IMR-90 (cell line): ENCODE results near the gene CASZ1. TPM values are rescaled to one million over a fixed set of nuclear protein-coding genes. Genes with fewer than 3 reads are reported as not detected.

Source experiments
- ATAC-seq: fragments of 200-7000 bp; cut with Tn5 transposase; 2 replicates; pipeline ENCODE4 v1.9.1; 2020; ENCODE audit warnings: low read depth, mild to moderate bottlenecking, moderate library complexity
- BruUV-seq: library from RNA; stranded (reverse); fragments of 400-500 nt; replicated peaks from 2 replicates; lab custom pipeline; 2021; lab: Mats Ljungman, UMichigan
- CTCF ChIA-PET: fragments of 300-600 bp; formaldehyde crosslinking; extraction: SDS; loops from one replicate; lab custom pipeline; 2021; ENCODE audit warnings: antibody characterized with exemption; lab: Yijun Ruan, JAX
- POLR2A ChIA-PET: fragments of 300-600 bp; sonication (Branson Sonifier 250); formaldehyde crosslinking; loops from one replicate; lab custom pipeline; 2022; ENCODE audit warnings: antibody characterized with exemption; ENCODE audit not compliant: unreplicated experiment; lab: Charles Lee
- DNase-seq: peaks from one replicate; pipeline ENCODE4 v3.0.0; 2013
- H2AFZ ChIP-seq: replicated peaks from 2 replicates; pipeline ENCODE3; 2013; ENCODE audit warnings: low read length, mild to moderate bottlenecking; ENCODE audit not compliant: poor library complexity
- H2AK5ac ChIP-seq: 2 replicates; pipeline ENCODE4 v1.6.1; 2013; ENCODE audit warnings: low read depth, low read length, inconsistent platforms
- H2AK9ac ChIP-seq: replicated peaks from 2 replicates; pipeline ENCODE3; 2013; ENCODE audit warnings: mild to moderate bottlenecking, low read depth, low read length, moderate library complexity; ENCODE audit not compliant: poor library complexity
- H2BK120ac ChIP-seq: 2 replicates; pipeline ENCODE4 v1.6.1; 2013; ENCODE audit warnings: low read depth, low read length, inconsistent platforms
- H2BK15ac ChIP-seq: 3 replicates; pipeline ENCODE4 v1.6.1; 2013; ENCODE audit warnings: low read depth, low read length, inconsistent platforms
- H2BK20ac ChIP-seq: 2 replicates; pipeline ENCODE4 v1.6.1; 2013; ENCODE audit warnings: low read depth, mild to moderate bottlenecking, inconsistent platforms, low read length, moderate library complexity
- H2BK5ac ChIP-seq: 2 replicates; pipeline ENCODE4 v1.6.1; 2013; ENCODE audit warnings: mild to moderate bottlenecking, low read depth, low read length, inconsistent platforms; ENCODE audit not compliant: poor library complexity, severe bottlenecking
- H3K14ac ChIP-seq: replicated peaks from 2 replicates; pipeline ENCODE4 v1.6.1; 2013; ENCODE audit warnings: low read depth, low read length, inconsistent platforms
- H3K18ac ChIP-seq: 2 replicates; pipeline ENCODE4 v1.6.1; 2013; ENCODE audit warnings: low read depth, low read length, control low read depth
- H3K23ac ChIP-seq: 2 replicates; pipeline ENCODE4 v1.6.1; 2013; ENCODE audit warnings: low read depth, low read length, inconsistent platforms
- H3K27ac ChIP-seq: 2 replicates; pipeline ENCODE4 v1.5.1; 2013; ENCODE audit warnings: mild to moderate bottlenecking, control low read depth, low read length; ENCODE audit not compliant: insufficient read depth
- H3K27me3 ChIP-seq: 2 replicates; pipeline ENCODE4 v1.6.1; 2013; ENCODE audit warnings: low read length; ENCODE audit not compliant: control insufficient read depth, insufficient read depth
- H3K36me3 ChIP-seq: 2 replicates; pipeline ENCODE4 v1.6.1; 2013; ENCODE audit warnings: low read length, mixed read lengths; ENCODE audit not compliant: control insufficient read depth, insufficient read depth
- H3K4ac ChIP-seq: 2 replicates; pipeline ENCODE4 v1.6.1; 2013; ENCODE audit warnings: low read depth, low read length, inconsistent platforms
- H3K4me1 ChIP-seq: 2 replicates; pipeline ENCODE4 v1.6.1; 2013; ENCODE audit warnings: low read length, mixed read lengths; ENCODE audit not compliant: control insufficient read depth, insufficient read depth
- H3K4me2 ChIP-seq: 2 replicates; pipeline ENCODE4 v1.6.1; 2013; ENCODE audit warnings: low read depth, mild to moderate bottlenecking, control low read depth, low read length, moderate library complexity
- H3K4me3 ChIP-seq: 2 replicates; pipeline ENCODE4 v1.5.1; 2013; ENCODE audit warnings: low read depth, mild to moderate bottlenecking, control low read depth, low read length, moderate library complexity; ENCODE audit not compliant: insufficient read depth
- H3K56ac ChIP-seq: 2 replicates; pipeline ENCODE4 v1.6.1; 2013; ENCODE audit warnings: low read length, inconsistent platforms; ENCODE audit not compliant: insufficient read depth; ENCODE audit errors: extremely low read depth
- H3K79me1 ChIP-seq, 2 experiments: 2 replicates each; pipeline ENCODE4 v1.6.1; 2013; ENCODE audit warnings: low read length in 2 of 2, inconsistent platforms in 1 of 2, low read depth in 1 of 2
- H3K9ac ChIP-seq: 2 replicates; pipeline ENCODE4 v1.6.1; 2013; ENCODE audit warnings: low read depth, low read length, control low read depth
- H3K9me1 ChIP-seq: 2 replicates; pipeline ENCODE4 v1.6.1; 2013; ENCODE audit warnings: low read length, inconsistent platforms; ENCODE audit not compliant: insufficient read depth
- H3K9me3 ChIP-seq: 2 replicates; pipeline ENCODE4 v1.6.1; 2013; ENCODE audit warnings: low read length; ENCODE audit not compliant: control insufficient read depth, insufficient read depth
- H4K20me1 ChIP-seq: 2 replicates; pipeline ENCODE4 v1.6.1; 2013; ENCODE audit warnings: low read length, inconsistent platforms; ENCODE audit not compliant: insufficient read depth
- H4K5ac ChIP-seq: 2 replicates; pipeline ENCODE4 v1.6.1; 2013; ENCODE audit warnings: mild to moderate bottlenecking, low read depth, low read length, control low read depth
- H4K8ac ChIP-seq, 2 experiments: 2 replicates each; pipeline ENCODE4 v1.6.1; 2013; ENCODE audit warnings: low read depth in 2 of 2, low read length in 2 of 2, control low read depth in 1 of 2, inconsistent platforms in 1 of 2
- H4K91ac ChIP-seq: 2 replicates; pipeline ENCODE4 v1.6.1; 2013; ENCODE audit warnings: low read depth, low read length, inconsistent platforms; ENCODE audit not compliant: insufficient read depth
- BHLHE40 ChIP-seq: fragments of 150-350 bp; IDR thresholded peaks from 2 replicates; pipeline ENCODE4 v1.6.1; 2016; ENCODE audit warnings: mild to moderate bottlenecking, low read depth, low read length
- MXI1 ChIP-seq: IDR thresholded peaks from 2 replicates; pipeline ENCODE4 v1.6.1; 2012; ENCODE audit warnings: low read depth, mild to moderate bottlenecking, low read length, moderate library complexity, borderline replicate concordance
- NFE2L2 ChIP-seq: fragments of 150-350 bp; IDR thresholded peaks from 2 replicates; pipeline ENCODE4 v1.6.1; 2016; ENCODE audit warnings: low read depth, mild to moderate bottlenecking, low read length
- RCOR1 ChIP-seq: IDR thresholded peaks from 2 replicates; pipeline ENCODE4 v1.6.1; 2012; ENCODE audit warnings: mild to moderate bottlenecking, low read length, improper control_type of control experiment; ENCODE audit not compliant: insufficient replicate concordance
- WGBS, 2 experiments: methylation state at CpG; one replicate each; pipeline versions ENCODE4 v1.1.5 to v1.1.7; 2013; ENCODE audit warnings: missing lambda C conversion rate in 2 of 2; ENCODE audit not compliant: insufficient read length in 1 of 2; ENCODE audit errors: extremely low coverage in 2 of 2; 5-methylcytosine and 5-hydroxymethylcytosine counted together
- dilution Hi-C: fragments of 300-500 bp; cut with HindIII; formaldehyde crosslinking; loops from one replicate; pipeline ENCODE4 v1.14.3; 2018; ENCODE audit warnings: low sequenced_read_pairs; ENCODE audit not compliant: unreplicated experiment
- in situ Hi-C: fragments of 300-500 bp; cut with MboI; formaldehyde crosslinking; loops from 3 replicates; pipeline ENCODE4 v1.14.3; 2019; ENCODE audit warnings: low sequenced_read_pairs, inconsistent platforms, mixed read lengths
- intact Hi-C: fragments of 100-400 bp; cut with micrococcal nuclease; formaldehyde crosslinking; loops from 2 replicates; pipeline ENCODE4 v1.10.0; 2022
- polyA plus RNA-seq, 3 experiments: library from polyadenylated mRNA; depleted of rRNA; stranded (reverse); fragments of >200 nt; gene quantifications; 2 replicates each; pipeline ENCODE4 v1.2.3, GENCODE V29; 2012; ENCODE audit warnings: low replicate concordance in 1 of 3
- total RNA-seq: library from RNA; depleted of rRNA; stranded (reverse); fragments of >200 nt; gene quantifications from 2 replicates; pipeline ENCODE4 v1.2.3, GENCODE V29; 2012

CASZ1 gene
- total and polyA plus RNA-seq, 2 of the 4 experiments (the other 2 are of a cell fraction), result 0.18 to 0.24 TPM

- no peak for TF ChIP-seq BHLHE40
- no peak for TF ChIP-seq NFE2L2
- TF ChIP-seq MXI1, result no peak
- no peak for TF ChIP-seq RCOR1
- Histone ChIP-seq H2BK20ac (no peak overlapping the region), H2BK5ac (no peak overlapping the region), H2BK15ac (no peak overlapping the region), H2AK5ac (no peak overlapping the region), H4K5ac (no peak overlapping the region), H2BK120ac (no peak overlapping the region), H3K14ac (no peak overlapping the region), H3K27me3 (no peaks in the 10 kb centered on the region), H3K79me1 (no peaks in the 10 kb centered on the region), H3K9me3 (no peaks in the 10 kb centered on the region), H4K20me1 (no peaks in the 10 kb centered on the region), H3K4me1 (no peaks in the 10 kb centered on the region), H3K4ac (no peak overlapping the region), H3K36me3 (no peaks in the 10 kb centered on the region), H4K8ac (no peak overlapping the region), H3K9ac (no peak overlapping the region), H3K56ac (no peak overlapping the region), H2AK9ac (no peak overlapping the region), H4K91ac (no peak overlapping the region), H3K4me2 (no peak overlapping the region), H3K23ac (no peak overlapping the region), H3K18ac (no peak overlapping the region), H3K27ac (no peak overlapping the region), H3K9me1 (0 out of 2 replicates have a peak, but pooled peaks cover 3% of the 10 kb centered on the region), H2AFZ (no peak overlapping the region), H3K4me3 (no peak overlapping the region)
- POLR2A ChIA-PET, result no interaction called here
- DNase-seq, result no peak
- no CpG with 5 or more reads among the region's 32 CpGs for WGBS, 2 experiments
- dilution Hi-C loops, result no loop called here
- no peak for ATAC-seq
- BruUV-seq, result no TSS peak
- intact Hi-C loops, result no loop called here
- CTCF ChIA-PET, result no interaction called here
- in situ Hi-C loops, result no loop called here
Measured at GRCh38 chr1:10648689-10649516, 147.5 kb downstream of the CASZ1 start.
